HEK293 (cell line): ENCODE data around the gene WDR7.
A peak's percentile ranks its signal among the peaks of the same experiment; 100 is the strongest.

Source experiments
- CTCF ChIA-PET: fragments of 350-600 bp; formaldehyde crosslinking; extraction: SDS; loops from one replicate; lab custom pipeline; 2021; ENCODE audit warnings: antibody characterized with exemption; lab: Yijun Ruan, JAX
- POLR2A ChIA-PET: fragments of 300-600 bp; formaldehyde crosslinking; extraction: SDS; loops from one replicate; lab custom pipeline; 2020; ENCODE audit warnings: antibody characterized with exemption, inconsistent platforms; lab: Yijun Ruan, JAX
- H3K27ac ChIP-seq: fragments of 200-500 bp; sonication (Bioruptor generic); 2 replicates; pipeline ENCODE4 v1.5.1; 2014; ENCODE audit warnings: low read depth, low read length, control low read depth, inconsistent platforms; ENCODE audit errors: extremely low read depth
- H3K36me3 ChIP-seq, 2 experiments: fragments of 200-500 bp in 1 of 2; sonication (Bioruptor generic) in 1 of 2; 1 replicate in 1 of 2; 2 replicates in 1 of 2; pipeline ENCODE4 v1.5.1; 2014 to 2017; ENCODE audit warnings: inconsistent platforms in 2 of 2, low read length in 2 of 2; ENCODE audit not compliant: control insufficient read depth in 2 of 2, insufficient read depth in 1 of 2
- H3K4me1 ChIP-seq: fragments of 200-500 bp; sonication (Bioruptor generic); 2 replicates; pipeline ENCODE4 v1.5.1; 2014; ENCODE audit warnings: mild to moderate bottlenecking, low read length, inconsistent platforms; ENCODE audit not compliant: control insufficient read depth, insufficient read depth
- H3K4me3 ChIP-seq: 2 replicates; pipeline ENCODE4 v1.5.1; 2011; ENCODE audit warnings: low read depth, mild to moderate bottlenecking, control low read depth, low read length, moderate library complexity
- H3K9me3 ChIP-seq: fragments of 200-500 bp; sonication (Bioruptor generic); 2 replicates; pipeline ENCODE4 v1.5.1; 2014; ENCODE audit warnings: low read depth, low read length, inconsistent platforms; ENCODE audit not compliant: control insufficient read depth, insufficient read depth
- KLF8 ChIP-seq: fragments of 450-650 bp; formaldehyde crosslinking; IDR thresholded peaks from 2 replicates; pipeline ENCODE4 v1.5.1; 2016; ENCODE audit warnings: missing biosample characterization, missing genetic modification characterization
- OSR2 ChIP-seq: fragments of 450-650 bp; formaldehyde crosslinking; IDR thresholded peaks from 2 replicates; pipeline ENCODE4 v1.5.1; 2016; ENCODE audit warnings: missing biosample characterization, missing genetic modification characterization
- PRDM10 ChIP-seq: fragments of 450-650 bp; formaldehyde crosslinking; IDR thresholded peaks from 2 replicates; pipeline ENCODE4 v1.5.1; 2016; ENCODE audit warnings: missing biosample characterization, missing genetic modification characterization
- PRDM4 ChIP-seq: fragments of 450-650 bp; formaldehyde crosslinking; IDR thresholded peaks from 2 replicates; pipeline ENCODE4 v1.5.1; 2017; ENCODE audit warnings: missing biosample characterization, missing genetic modification characterization
- REPIN1 ChIP-seq: fragments of 450-650 bp; formaldehyde crosslinking; IDR thresholded peaks from 2 replicates; pipeline ENCODE4 v1.5.1; 2017; ENCODE audit warnings: missing biosample characterization, missing genetic modification characterization, low read depth
- SCRT1 ChIP-seq: fragments of 450-650 bp; formaldehyde crosslinking; IDR thresholded peaks from 2 replicates; pipeline ENCODE4 v1.5.1; 2016; ENCODE audit warnings: missing biosample characterization, missing genetic modification characterization, borderline replicate concordance
- SP7 ChIP-seq: fragments of 450-650 bp; formaldehyde crosslinking; IDR thresholded peaks from 2 replicates; pipeline ENCODE4 v1.5.1; 2016; ENCODE audit warnings: missing biosample characterization, missing genetic modification characterization
- ZBTB49 ChIP-seq: fragments of 450-650 bp; formaldehyde crosslinking; IDR thresholded peaks from 2 replicates; pipeline ENCODE4 v1.5.1; 2016; ENCODE audit warnings: missing biosample characterization, missing genetic modification characterization, low read depth
- ZFP41 ChIP-seq: fragments of 450-650 bp; formaldehyde crosslinking; IDR thresholded peaks from 2 replicates; pipeline ENCODE4 v1.5.1; 2016; ENCODE audit warnings: missing biosample characterization, missing genetic modification characterization, borderline replicate concordance
- ZNF132 ChIP-seq: fragments of 450-650 bp; formaldehyde crosslinking; IDR thresholded peaks from 2 replicates; pipeline ENCODE4 v1.5.1; 2017; ENCODE audit warnings: missing biosample characterization, missing genetic modification characterization, borderline replicate concordance
- ZNF155 ChIP-seq: fragments of 450-650 bp; formaldehyde crosslinking; IDR thresholded peaks from 2 replicates; pipeline ENCODE4 v1.5.1; 2016; ENCODE audit warnings: missing biosample characterization, missing genetic modification characterization
- ZNF16 ChIP-seq: fragments of 450-650 bp; formaldehyde crosslinking; IDR thresholded peaks from 2 replicates; pipeline ENCODE4 v1.5.1; 2016; ENCODE audit warnings: low read depth, missing biosample characterization, missing genetic modification characterization
- ZNF221 ChIP-seq: fragments of 450-650 bp; formaldehyde crosslinking; IDR thresholded peaks from 2 replicates; pipeline ENCODE4 v1.5.1; 2017; ENCODE audit warnings: missing biosample characterization, missing genetic modification characterization, borderline replicate concordance
- ZNF23 ChIP-seq: fragments of 450-650 bp; formaldehyde crosslinking; IDR thresholded peaks from 2 replicates; pipeline ENCODE4 v1.5.1; 2016; ENCODE audit warnings: missing biosample characterization, missing genetic modification characterization, borderline replicate concordance
- ZNF274 ChIP-seq, 2 experiments: fragments of 200-500 bp in 1 of 2; fragments of 450-650 bp in 1 of 2; sonication (Bioruptor generic) in 1 of 2; formaldehyde crosslinking in 1 of 2; IDR thresholded peaks; 2 replicates each; pipeline versions ENCODE4 v1.5.1 to v1.6.1; 2014 to 2016; ENCODE audit warnings: borderline replicate concordance in 1 of 2, inconsistent platforms in 1 of 2, low read length in 1 of 2, missing biosample characterization in 1 of 2, missing genetic modification characterization in 1 of 2
- ZNF292 ChIP-seq: fragments of 450-650 bp; formaldehyde crosslinking; IDR thresholded peaks from 2 replicates; pipeline ENCODE4 v1.5.1; 2016; ENCODE audit warnings: low read depth, missing biosample characterization, missing genetic modification characterization, borderline replicate concordance
- ZNF302 ChIP-seq: fragments of 450-650 bp; formaldehyde crosslinking; IDR thresholded peaks from 2 replicates; pipeline ENCODE4 v1.5.1; 2016; ENCODE audit warnings: missing biosample characterization, missing genetic modification characterization, low read depth
- ZNF311 ChIP-seq: fragments of 450-650 bp; formaldehyde crosslinking; IDR thresholded peaks from 2 replicates; pipeline ENCODE4 v1.5.1; 2017; ENCODE audit warnings: missing biosample characterization, missing genetic modification characterization, borderline replicate concordance
- ZNF362 ChIP-seq: fragments of 450-650 bp; formaldehyde crosslinking; IDR thresholded peaks from 2 replicates; pipeline ENCODE4 v1.5.1; 2016; ENCODE audit warnings: missing biosample characterization, missing genetic modification characterization
- ZNF37A ChIP-seq: fragments of 450-650 bp; IDR thresholded peaks from 2 replicates; pipeline ENCODE4 v1.5.1; 2018; ENCODE audit warnings: missing biosample characterization, missing genetic modification characterization
- ZNF391 ChIP-seq: fragments of 450-650 bp; formaldehyde crosslinking; IDR thresholded peaks from 2 replicates; pipeline ENCODE4 v1.5.1; 2016; ENCODE audit warnings: low read depth, missing biosample characterization, missing genetic modification characterization, borderline replicate concordance
- ZNF501 ChIP-seq: fragments of 450-650 bp; formaldehyde crosslinking; IDR thresholded peaks from 2 replicates; pipeline ENCODE4 v1.5.1; 2016; ENCODE audit warnings: missing biosample characterization, missing genetic modification characterization
- ZNF529 ChIP-seq: fragments of 450-650 bp; formaldehyde crosslinking; IDR thresholded peaks from 2 replicates; pipeline ENCODE4 v1.5.1; 2017; ENCODE audit warnings: missing genetic modification characterization, missing biosample characterization; ENCODE audit not compliant: insufficient replicate concordance
- ZNF549 ChIP-seq: fragments of 450-650 bp; IDR thresholded peaks from 2 replicates; pipeline ENCODE4 v1.5.1; 2018; ENCODE audit warnings: missing biosample characterization, missing genetic modification characterization, mild to moderate bottlenecking, inconsistent platforms, moderate library complexity
- ZNF623 ChIP-seq: fragments of 450-650 bp; formaldehyde crosslinking; IDR thresholded peaks from 2 replicates; pipeline ENCODE4 v1.5.1; 2016; ENCODE audit warnings: missing biosample characterization, missing genetic modification characterization
- ZNF624 ChIP-seq: fragments of 450-650 bp; formaldehyde crosslinking; IDR thresholded peaks from 2 replicates; pipeline ENCODE4 v1.5.1; 2017; ENCODE audit warnings: missing biosample characterization, missing genetic modification characterization
- ZNF776 ChIP-seq: fragments of 450-650 bp; formaldehyde crosslinking; IDR thresholded peaks from 2 replicates; pipeline ENCODE4 v1.5.0; 2017; ENCODE audit warnings: missing biosample characterization, missing genetic modification characterization, borderline replicate concordance

Gene WDR7

GRCh38 chr18:56650944-56651770 lies at the start of gene WDR7:
WDR7 (plus strand) TSS chr18:56651359; CDS start chr18:56672516, 21,157 bp downstream.
- Histone ChIP-seq H3K36me3 (no peaks in the 10 kb centered on the region; a peak in 1 of 3 replicates), H3K4me1 (no peaks in the 10 kb centered on the region), H3K9me3 (no peaks in the 10 kb centered on the region), H3K4me3 (peak within 1 kb of the TSS; percentile 73), H3K27ac (peak within 1 kb of the TSS; percentile 76)
- ChIA-PET POLR2A (interaction anchor here (0.6 to 2.8 kb wide), 9 partner anchors 9 to 882 kb away, joined by 3 to 40 read pairs (median 4); partner anchors contain the start of genes ONECUT2 and TXNL1), CTCF (interaction anchor here (0.8 to 1.9 kb wide), 2 partner anchors 9 to 11 kb away, joined by 4 to 5 read pairs; no protein-coding TSS in a partner anchor)
- peak; percentile 63 for TF ChIP-seq SP7 (tag by site-specific recombination)
- TF ChIP-seq ZNF23 = no peak
- peak; percentile 37; the same call in 1 of the 2 replicates for TF ChIP-seq KLF8
- TF ChIP-seq PRDM10 (tag by site-specific recombination) = peak; percentile 74
- peak; percentile 77 for TF ChIP-seq ZNF391
- TF ChIP-seq ZNF362 (tag by site-specific recombination) = no peak
- TF ChIP-seq ZNF501 = peak; percentile 83
- TF ChIP-seq SCRT1 (tag by site-specific recombination) = 0 out of 2 replicates have a peak, but pooled peaks have one; percentile 9
- TF ChIP-seq ZFP41 (tag by site-specific recombination) = no peak
- TF ChIP-seq ZNF16 (tag by site-specific recombination) = no peak
- no peak for TF ChIP-seq ZNF311
- no peak for TF ChIP-seq OSR2 (tag by site-specific recombination)
- no peak for TF ChIP-seq ZBTB49 (tag by site-specific recombination)
- TF ChIP-seq REPIN1 (tag by site-specific recombination) = no peak
- TF ChIP-seq ZNF529 (tag by site-specific recombination) = no peak
- no peak for TF ChIP-seq ZNF221 (tag by site-specific recombination)
- no peak for TF ChIP-seq ZNF292
- TF ChIP-seq ZNF274 (IDR thresholded peaks at IDR 0.05; ENCODE audit: low read length) = no peak
- TF ChIP-seq ZNF274 (tag by site-specific recombination; IDR thresholded peaks at IDR 0.05; ENCODE audit: borderline replicate concordance) = no peak
- TF ChIP-seq ZNF132 (tag by site-specific recombination) = no peak
- TF ChIP-seq ZNF624 (tag by site-specific recombination) = no peak
- no peak for TF ChIP-seq ZNF776
- TF ChIP-seq PRDM4 (tag by site-specific recombination) = no peak
- TF ChIP-seq ZNF155 (tag by site-specific recombination) = no peak
- TF ChIP-seq ZNF302 = no peak
- no peak for TF ChIP-seq ZNF623 (tag by site-specific recombination)
- no peak for TF ChIP-seq ZNF37A
- no peak for TF ChIP-seq ZNF549 (tag by site-specific recombination)
